WTC11 (cell line): ENCODE data around the gene DCST2. TPM values are rescaled to one million over a fixed set of nuclear protein-coding genes. Genes with fewer than 3 reads are reported as not detected.
A peak's percentile ranks its signal among the peaks of the same experiment; 100 is the strongest.

Source experiments
- ATAC-seq: fragments of 200-7000 bp; cut with Tn5 transposase; 2 replicates; pipeline ENCODE4 v1.10.0; 2021; ENCODE audit warnings: mild to moderate bottlenecking, moderate library complexity
- CTCF ChIA-PET: fragments of 300-600 bp; sonication (Branson Sonifier 250); formaldehyde crosslinking; loops from one replicate; lab custom pipeline; 2021; ENCODE audit warnings: antibody characterized with exemption; lab: Charles Lee
- POLR2A ChIA-PET: fragments of 350-600 bp; sonication (Branson Sonifier 250); formaldehyde crosslinking; loops from one replicate; lab custom pipeline; 2021; ENCODE audit warnings: antibody characterized with exemption; lab: Charles Lee
- DNase-seq: peaks from one replicate; pipeline ENCODE4 v3.0.0; 2021; ENCODE audit warnings: low spot score
- H3K27ac Mint-ChIP-seq: 2 replicates; pipeline ENCODE4 v1.8.0; 2021; ENCODE audit warnings: mixed read lengths
- H3K27me3 Mint-ChIP-seq: 2 replicates; pipeline ENCODE4 v1.8.0; 2021; ENCODE audit warnings: low read depth, mild to moderate bottlenecking, moderate library complexity, mixed read lengths
- H3K36me3 Mint-ChIP-seq: 2 replicates; pipeline ENCODE4 v1.8.0; 2021; ENCODE audit warnings: mixed read lengths
- H3K4me1 Mint-ChIP-seq: 2 replicates; pipeline ENCODE4 v1.8.0; 2022; ENCODE audit warnings: mixed read lengths
- H3K4me3 Mint-ChIP-seq: 2 replicates; pipeline ENCODE4 v1.8.0; 2021; ENCODE audit warnings: mild to moderate bottlenecking, moderate library complexity, mixed read lengths
- H3K9me3 Mint-ChIP-seq: 2 replicates; pipeline ENCODE4 v1.8.0; 2021; ENCODE audit warnings: mixed read lengths
- CBFB ChIP-seq: sonication (generic); formaldehyde crosslinking; IDR thresholded peaks from 2 replicates; pipeline ENCODE4 v1.8.1; 2022; ENCODE audit warnings: mild to moderate bottlenecking, low read depth, missing genetic modification reagents
- FOXJ3 ChIP-seq: sonication (generic); formaldehyde crosslinking; IDR thresholded peaks from 2 replicates; pipeline ENCODE4 v1.9.0; 2021; ENCODE audit warnings: missing genetic modification reagents, mild to moderate bottlenecking, borderline replicate concordance
- FOXK1 ChIP-seq: sonication (generic); formaldehyde crosslinking; IDR thresholded peaks from 2 replicates; pipeline ENCODE4 v1.8.0; 2022; ENCODE audit warnings: mild to moderate bottlenecking, moderate library complexity, missing genetic modification reagents
- FOXP4 ChIP-seq: sonication (generic); formaldehyde crosslinking; IDR thresholded peaks from 2 replicates; pipeline ENCODE4 v1.8.0; 2022; ENCODE audit warnings: mild to moderate bottlenecking, missing genetic modification reagents
- GTF2I ChIP-seq: fragments of 250-450 bp; sonication (Bioruptor Pico); conservative IDR thresholded peaks from 2 replicates; pipeline ENCODE4 v1.4.0; 2021; ENCODE audit warnings: mild to moderate bottlenecking
- HMGA2 ChIP-seq: fragments of 250-450 bp; sonication (Bioruptor Pico); IDR thresholded peaks from 2 replicates; pipeline ENCODE4 v1.4.0; 2021; ENCODE audit warnings: mild to moderate bottlenecking, moderate library complexity
- IRF1 ChIP-seq: sonication (generic); formaldehyde crosslinking; IDR thresholded peaks from 2 replicates; pipeline ENCODE4 v1.8.0; 2023; ENCODE audit warnings: missing genetic modification reagents
- KAT7 ChIP-seq: sonication (generic); formaldehyde crosslinking; IDR thresholded peaks from 2 replicates; pipeline ENCODE4 v1.8.1; 2023; ENCODE audit warnings: missing genetic modification reagents, mild to moderate bottlenecking, borderline replicate concordance
- NR1H2 ChIP-seq: sonication (generic); formaldehyde crosslinking; IDR thresholded peaks from 2 replicates; pipeline ENCODE4 v1.9.0; 2021; ENCODE audit warnings: mild to moderate bottlenecking, moderate library complexity, missing genetic modification reagents
- RORB ChIP-seq: fragments of 250-450 bp; sonication (Bioruptor Pico); IDR thresholded peaks from 2 replicates; pipeline ENCODE4 v1.9.0; 2021; ENCODE audit warnings: mild to moderate bottlenecking
- SOX15 ChIP-seq: fragments of 250-450 bp; sonication (Bioruptor Pico); IDR thresholded peaks from 2 replicates; pipeline ENCODE4 v1.9.0; 2021; ENCODE audit warnings: mild to moderate bottlenecking
- SP1 ChIP-seq: sonication (generic); formaldehyde crosslinking; conservative IDR thresholded peaks from 2 replicates; pipeline ENCODE4 v1.8.1; 2022; ENCODE audit warnings: missing genetic modification reagents
- ZBTB21 ChIP-seq: sonication (generic); formaldehyde crosslinking; IDR thresholded peaks from 2 replicates; pipeline ENCODE4 v1.8.1; 2023; ENCODE audit warnings: mild to moderate bottlenecking, missing genetic modification reagents, borderline replicate concordance
- ZNF121 ChIP-seq: sonication (generic); formaldehyde crosslinking; IDR thresholded peaks from 2 replicates; pipeline ENCODE4 v1.8.0; 2023; ENCODE audit warnings: missing genetic modification reagents
- ZNF138 ChIP-seq: sonication (generic); formaldehyde crosslinking; conservative IDR thresholded peaks from 2 replicates; pipeline ENCODE4 v1.8.1; 2022; ENCODE audit warnings: mild to moderate bottlenecking, moderate library complexity, missing genetic modification reagents
- ZNF219 ChIP-seq: sonication (generic); formaldehyde crosslinking; IDR thresholded peaks from 2 replicates; pipeline ENCODE4 v1.8.0; 2023; ENCODE audit warnings: missing genetic modification reagents, mild to moderate bottlenecking, borderline replicate concordance
- ZNF232 ChIP-seq: sonication (generic); formaldehyde crosslinking; IDR thresholded peaks from 2 replicates; pipeline ENCODE4 v1.8.0; 2022; ENCODE audit warnings: mild to moderate bottlenecking, missing genetic modification reagents
- ZNF263 ChIP-seq: sonication (generic); formaldehyde crosslinking; IDR thresholded peaks from 2 replicates; pipeline ENCODE4 v1.8.1; 2022; ENCODE audit warnings: low read depth, mild to moderate bottlenecking, moderate library complexity, missing genetic modification reagents
- ZNF317 ChIP-seq: sonication (generic); formaldehyde crosslinking; IDR thresholded peaks from 2 replicates; pipeline ENCODE4 v1.8.1; 2023; ENCODE audit warnings: low read depth, mild to moderate bottlenecking, moderate library complexity, missing genetic modification reagents, borderline replicate concordance
- ZNF396 ChIP-seq: fragments of 250-450 bp; sonication (Bioruptor Pico); IDR thresholded peaks from 2 replicates; pipeline ENCODE4 v1.8.0; 2021; ENCODE audit warnings: mild to moderate bottlenecking, moderate library complexity, borderline replicate concordance
- ZNF425 ChIP-seq: fragments of 250-450 bp; sonication (Bioruptor Pico); conservative IDR thresholded peaks from 2 replicates; pipeline ENCODE4 v1.9.0; 2021; ENCODE audit warnings: mild to moderate bottlenecking
- ZSCAN18 ChIP-seq: fragments of 250-450 bp; sonication (Bioruptor Pico); IDR thresholded peaks from 2 replicates; pipeline ENCODE4 v2.1.2; 2022; ENCODE audit warnings: mild to moderate bottlenecking, moderate library complexity
- total RNA-seq: library from RNA; stranded (reverse); gene quantifications from 3 replicates; pipeline ENCODE4 v1.2.3, GENCODE V29; 2021
- TF ChIP-seq, protein P1 (sequence below): sonication (generic); formaldehyde crosslinking; IDR thresholded peaks from 2 replicates; pipeline ENCODE4 v1.8.1; 2022; ENCODE audit warnings: low read depth, mild to moderate bottlenecking, moderate library complexity, missing genetic modification reagents, borderline replicate concordance
- TF ChIP-seq, protein P2 (sequence below): sonication (generic); formaldehyde crosslinking; IDR thresholded peaks from 2 replicates; pipeline ENCODE4 v1.8.0; 2022; ENCODE audit warnings: mild to moderate bottlenecking, missing genetic modification reagents

DCST2 gene
- total RNA-seq, 1 experiment from 2014 or later, result 0.83 TPM

- peak; percentile 29; the same call in 1 of the 2 replicates for TF ChIP-seq IRF1 (CRISPR knock-in tag)
- TF ChIP-seq ZNF138 (CRISPR knock-in tag), result no peak
- TF ChIP-seq ZNF263, result 0 out of 2 replicates have a peak, but pooled peaks have one; percentile 34
- TF ChIP-seq, protein P1, sequence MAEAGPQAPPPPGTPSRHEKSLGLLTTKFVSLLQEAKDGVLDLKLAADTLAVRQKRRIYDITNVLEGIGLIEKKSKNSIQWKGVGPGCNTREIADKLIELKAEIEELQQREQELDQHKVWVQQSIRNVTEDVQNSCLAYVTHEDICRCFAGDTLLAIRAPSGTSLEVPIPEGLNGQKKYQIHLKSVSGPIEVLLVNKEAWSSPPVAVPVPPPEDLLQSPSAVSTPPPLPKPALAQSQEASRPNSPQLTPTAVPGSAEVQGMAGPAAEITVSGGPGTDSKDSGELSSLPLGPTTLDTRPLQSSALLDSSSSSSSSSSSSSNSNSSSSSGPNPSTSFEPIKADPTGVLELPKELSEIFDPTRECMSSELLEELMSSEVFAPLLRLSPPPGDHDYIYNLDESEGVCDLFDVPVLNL (CRISPR knock-in tag), result 0 out of 2 replicates have a peak, but pooled peaks have one; percentile 35
- TF ChIP-seq, all 79 proteins: peak for 10
Measured at GRCh38 chr1:155081472-155082300, 48.1 kb upstream of the DCST2 start (continued).

DNA sequence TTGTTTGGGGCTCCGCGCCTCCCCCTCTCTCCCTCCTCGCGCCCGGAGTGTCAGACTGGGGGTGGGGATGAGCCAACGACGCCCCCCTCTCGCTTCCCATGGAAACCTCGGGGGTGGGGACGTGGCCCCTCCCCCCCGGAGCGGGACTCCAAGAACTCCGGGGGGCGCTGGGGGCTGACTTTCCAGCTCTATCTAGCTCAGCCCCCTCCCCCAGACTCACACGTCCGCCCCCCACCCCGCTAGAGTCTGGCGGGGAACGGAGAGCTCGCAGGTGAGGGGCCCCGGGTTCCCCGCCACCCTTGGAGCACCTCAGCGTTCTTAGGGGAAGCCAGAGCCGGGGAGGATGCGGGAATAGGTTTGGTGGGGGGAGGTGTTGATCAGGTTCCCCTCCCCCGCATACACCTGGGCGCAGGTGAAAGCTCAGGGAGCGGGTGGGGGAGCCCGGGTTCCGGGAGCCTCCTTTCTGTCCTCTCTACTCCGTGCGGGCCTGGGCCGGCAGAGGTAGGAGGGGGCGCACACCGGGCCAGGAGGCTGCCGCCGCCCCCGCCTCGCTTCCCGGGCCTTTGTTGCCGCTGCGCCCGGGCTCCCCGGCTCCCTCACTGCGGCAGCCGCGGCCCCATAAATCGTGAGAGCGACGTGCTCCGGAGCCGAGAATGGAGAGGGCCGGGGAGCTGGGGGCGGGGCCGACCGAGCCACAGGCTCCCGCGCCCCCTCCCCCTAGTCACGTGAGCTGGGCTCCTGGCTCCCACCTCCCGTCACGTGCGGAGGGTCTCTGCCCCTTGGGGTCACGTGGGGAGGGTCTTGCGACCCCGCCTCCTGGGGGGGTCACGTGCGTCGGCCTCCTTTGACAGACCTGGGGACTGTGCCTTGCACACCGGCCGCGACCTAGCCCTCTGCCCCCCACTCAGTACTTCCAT lies 47.0 kb upstream of the DCST2 start:
- Mint-ChIP-seq H3K4me1 (peaks cover 31% of the 10 kb centered on the region), H3K36me3 (no peaks in the 10 kb centered on the region), H3K4me3 (peak overlapping the region; percentile 76), H3K27me3 (peaks cover 82% of the 10 kb centered on the region), H3K27ac (no peak overlapping the region), H3K9me3 (no peaks in the 10 kb centered on the region)
- POLR2A ChIA-PET, result interaction anchor here (0.7 to 1.6 kb wide), 11 partner anchors 8 to 110 kb away, joined by 3 to 10 read pairs (median 3); partner anchors contain the start of genes EFNA4, KRTCAP2, LENEP and SHC1
- CTCF ChIA-PET, result interaction anchor here (0.6 to 7.7 kb wide), 27 partner anchors 10 to 261 kb away, joined by 3 to 109 read pairs (median 4); partner anchors contain the start of genes ADAM15, EFNA4, KRTCAP2 and PBXIP1
- ATAC-seq (peak; percentile 5), DNase-seq (peak; percentile 92)
- TF ChIP-seq ZSCAN18 (CRISPR knock-in tag), result no peak
- TF ChIP-seq KAT7 (CRISPR knock-in tag), result no peak; the same call in 1 of the 2 replicates
- peak; percentile 78; the same call in 1 of the 2 replicates for TF ChIP-seq FOXK1 (CRISPR knock-in tag)
- TF ChIP-seq ZNF232 (CRISPR knock-in tag), result no peak
- TF ChIP-seq ZNF121 (CRISPR knock-in tag), result no peak
- no peak for TF ChIP-seq FOXJ3 (CRISPR knock-in tag)
- no peak for TF ChIP-seq HMGA2
- no peak for TF ChIP-seq ZNF425 (CRISPR knock-in tag)
- no peak for TF ChIP-seq ZBTB21 (CRISPR knock-in tag)
- TF ChIP-seq RORB (CRISPR knock-in tag), result no peak
- no peak for TF ChIP-seq GTF2I
- TF ChIP-seq ZNF396, result no peak
- no peak for TF ChIP-seq ZNF219 (CRISPR knock-in tag)
- TF ChIP-seq SP1 (CRISPR knock-in tag), result peak; percentile 92
- TF ChIP-seq FOXP4 (CRISPR knock-in tag), result peak; percentile 60; the same call in 1 of the 2 replicates
- no peak for TF ChIP-seq NR1H2 (CRISPR knock-in tag)
- TF ChIP-seq, protein P2, sequence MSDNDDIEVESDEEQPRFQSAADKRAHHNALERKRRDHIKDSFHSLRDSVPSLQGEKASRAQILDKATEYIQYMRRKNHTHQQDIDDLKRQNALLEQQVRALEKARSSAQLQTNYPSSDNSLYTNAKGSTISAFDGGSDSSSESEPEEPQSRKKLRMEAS, result peak; percentile 94
- no peak for TF ChIP-seq ZNF317 (CRISPR knock-in tag)
- no peak for TF ChIP-seq CBFB
- TF ChIP-seq, protein P1 (CRISPR knock-in tag), result no peak
- TF ChIP-seq SOX15, result no peak
